GM18909 (cell line): ENCODE measurements around the gene NCK2.

ENCODE experiments used
- ATAC-seq: cut with Tn5 transposase; IDR thresholded peaks from one replicate; pipeline ENCODE4 v1.9.1; 2021; ENCODE audit warnings: mild to moderate bottlenecking; ENCODE audit not compliant: unreplicated experiment, poor library complexity

NCK2 gene

DNA sequence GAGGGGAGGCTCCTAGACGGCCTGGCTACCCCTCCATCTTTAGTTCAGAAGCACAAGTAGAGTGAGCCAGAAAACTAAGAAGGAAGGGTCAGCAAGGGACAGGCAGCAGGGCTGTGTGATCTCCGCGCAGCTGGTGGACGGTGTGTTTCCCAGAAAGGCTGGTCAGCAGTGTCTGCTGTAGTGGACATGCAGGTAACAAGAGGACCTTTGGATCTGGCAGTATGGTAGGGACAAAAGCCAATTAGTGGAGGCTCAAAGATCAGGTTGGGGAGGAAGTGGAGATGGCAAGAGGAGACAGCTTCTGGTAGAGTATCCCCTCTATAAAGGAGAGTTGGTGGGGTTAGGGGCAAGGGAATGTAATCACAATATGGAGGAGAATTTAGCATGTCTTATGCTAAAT lies 95.1 kb downstream of the NCK2 start:
- no peak for ATAC-seq

DNA sequence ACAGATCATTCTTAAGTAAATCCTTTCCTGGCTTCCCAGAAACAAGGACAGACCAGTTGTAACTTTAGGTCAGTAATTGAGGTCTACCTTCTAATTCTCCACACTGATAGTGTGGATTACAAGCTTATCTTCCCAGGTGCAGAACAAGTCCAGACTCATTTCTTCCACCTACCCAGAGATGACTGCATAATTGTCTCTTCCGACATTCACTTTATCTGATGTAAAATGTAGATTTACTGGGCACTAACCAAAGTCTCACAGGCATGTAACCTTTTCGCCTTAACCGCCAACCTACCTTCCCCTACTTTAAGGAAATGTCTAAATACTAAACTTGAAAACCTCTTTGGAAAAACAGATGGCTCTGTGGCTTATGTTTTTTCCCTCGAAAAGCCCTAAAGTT lies 96.2 kb downstream of the NCK2 start:
- ATAC-seq = no peak

DNA sequence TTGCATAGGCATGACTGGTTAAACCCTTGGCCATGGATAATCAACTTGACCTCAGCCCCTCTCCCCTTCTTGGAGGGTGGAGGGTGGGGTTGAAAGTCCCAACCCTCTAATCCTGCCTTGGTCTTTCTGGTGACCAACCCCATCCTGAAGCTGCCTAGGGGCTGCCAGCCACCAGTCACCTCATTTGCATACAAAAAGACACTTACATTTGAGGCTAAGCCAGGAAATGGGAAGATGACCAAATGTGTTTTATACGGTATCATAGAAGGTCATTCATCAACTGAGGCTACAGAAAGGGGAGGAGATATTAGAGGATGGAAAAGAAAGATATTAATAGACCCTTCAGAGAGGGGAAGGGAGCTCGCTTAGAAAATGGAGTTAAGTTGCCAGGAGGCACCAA lies 96.8 kb downstream of the NCK2 start:
- no peak for ATAC-seq

DNA sequence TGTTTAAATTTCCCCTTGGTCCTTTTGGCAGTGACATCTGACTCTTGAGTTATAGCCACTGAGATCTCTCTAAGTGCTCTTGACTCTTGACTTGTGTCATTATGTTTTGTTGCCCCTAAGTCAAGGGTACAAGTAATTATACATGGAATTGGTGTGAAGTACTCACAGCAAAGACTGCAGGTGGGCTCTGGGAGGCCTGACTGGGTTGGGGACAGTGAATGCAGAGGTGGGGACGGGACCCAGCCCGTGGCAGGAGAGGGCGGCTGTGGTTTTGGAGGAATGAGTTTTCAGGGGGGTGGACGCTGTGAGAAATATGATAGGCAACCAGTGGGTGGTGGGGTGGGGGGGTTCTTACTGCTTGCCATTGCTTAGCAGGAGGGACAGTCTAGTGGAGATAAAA lies 97.8 kb downstream of the NCK2 start:
- no peak for ATAC-seq

DNA sequence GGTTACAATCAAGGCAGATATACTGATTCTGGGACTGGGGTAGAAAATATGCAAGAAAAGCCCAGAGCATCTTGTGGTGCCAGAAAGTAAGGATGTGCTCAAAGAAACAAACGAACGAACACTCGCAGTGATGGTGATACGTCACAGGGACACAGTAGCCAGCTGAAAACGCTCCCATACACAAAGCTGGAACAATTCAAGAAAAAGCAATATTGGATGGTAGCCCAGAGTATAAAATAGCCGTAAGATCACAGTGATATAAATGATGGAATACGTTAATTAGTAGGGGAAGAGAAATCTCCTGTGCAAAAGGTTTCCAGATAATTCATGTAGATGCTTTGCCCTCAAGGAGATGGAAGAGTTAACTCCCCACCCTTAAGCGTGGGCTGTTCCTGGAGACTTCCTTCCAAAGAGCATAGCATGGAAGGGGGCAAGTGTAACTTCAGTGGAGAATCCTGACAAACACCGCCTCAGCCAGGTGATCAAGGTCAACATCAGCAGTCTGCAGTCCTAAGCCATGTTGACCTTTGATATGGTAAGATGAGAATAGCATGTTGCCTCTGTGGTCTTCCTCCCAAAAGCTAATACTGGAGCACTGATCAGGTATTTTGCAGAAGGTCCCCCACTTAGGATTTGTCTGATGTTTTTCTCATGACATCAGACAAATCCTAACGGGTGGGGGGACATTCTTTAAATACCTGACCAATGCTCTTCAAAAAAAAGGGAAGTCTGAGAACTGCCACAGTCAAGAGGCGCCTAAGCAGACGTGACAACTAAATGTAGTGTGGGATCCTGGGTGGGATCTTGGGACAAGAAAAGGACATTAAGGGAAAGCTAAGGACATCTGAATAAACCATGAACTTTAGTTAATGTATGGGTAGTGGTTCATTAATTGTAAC lies 99.0 kb downstream of the NCK2 start:
- no peak for ATAC-seq

DNA sequence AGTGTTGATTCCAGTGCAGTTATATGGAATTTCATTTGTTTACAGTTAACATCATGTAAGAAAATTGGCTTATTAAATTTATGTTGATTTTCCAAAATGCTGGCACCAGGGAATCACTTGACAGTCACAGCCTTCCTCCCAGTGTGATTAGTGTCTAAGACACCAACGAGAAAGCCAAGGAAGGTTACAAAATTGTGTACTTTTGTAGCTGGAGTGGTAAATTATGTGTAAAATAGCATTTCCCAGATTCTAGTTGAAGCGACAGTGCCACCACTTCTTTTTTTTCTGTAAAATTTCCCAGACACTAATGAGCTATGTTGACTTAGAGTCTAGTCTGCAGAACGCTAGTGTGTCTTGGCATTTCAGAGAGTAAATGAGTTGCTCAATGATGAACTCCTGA lies 101.3 kb downstream of the NCK2 start:
- no peak for ATAC-seq

DNA sequence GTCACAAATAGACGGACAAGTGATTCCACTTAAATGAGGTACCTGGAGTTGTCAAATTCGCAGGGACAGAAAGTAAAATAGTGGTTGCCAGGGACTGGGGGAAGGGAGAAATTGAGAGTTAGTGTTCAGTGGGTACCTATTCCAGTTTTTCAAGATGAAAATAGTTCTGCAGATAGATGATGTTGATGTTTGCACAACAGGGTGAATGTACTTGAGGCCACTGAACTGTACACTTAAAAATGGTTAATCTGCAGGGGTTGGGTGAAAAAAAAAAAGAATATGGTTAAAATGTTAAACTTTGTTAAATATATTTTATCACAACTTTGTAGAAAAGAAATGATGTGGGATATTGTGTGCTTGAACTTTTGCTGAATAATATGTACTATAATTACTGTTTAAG lies 102.3 kb downstream of the NCK2 start:
- no peak for ATAC-seq

DNA sequence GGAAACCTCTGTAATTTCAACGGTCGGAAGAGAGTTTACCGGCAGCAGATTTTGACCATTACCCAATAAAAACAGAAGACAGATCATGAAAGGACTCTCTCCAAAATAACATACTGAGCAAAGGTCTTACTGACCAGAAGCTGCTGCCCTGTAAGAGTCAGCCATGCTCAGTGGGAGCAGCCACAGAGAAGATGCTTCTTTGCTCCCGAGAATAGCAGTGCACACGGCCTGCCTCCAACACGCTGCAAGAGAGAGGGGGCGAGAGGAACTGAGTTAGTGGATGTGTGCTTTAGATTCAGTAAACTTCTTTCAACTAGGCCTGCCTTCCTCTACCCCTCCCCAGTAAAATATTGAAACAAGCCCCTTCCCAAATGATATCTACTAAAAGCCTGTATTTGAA lies 103.7 kb downstream of the NCK2 start:
- no peak for ATAC-seq

DNA sequence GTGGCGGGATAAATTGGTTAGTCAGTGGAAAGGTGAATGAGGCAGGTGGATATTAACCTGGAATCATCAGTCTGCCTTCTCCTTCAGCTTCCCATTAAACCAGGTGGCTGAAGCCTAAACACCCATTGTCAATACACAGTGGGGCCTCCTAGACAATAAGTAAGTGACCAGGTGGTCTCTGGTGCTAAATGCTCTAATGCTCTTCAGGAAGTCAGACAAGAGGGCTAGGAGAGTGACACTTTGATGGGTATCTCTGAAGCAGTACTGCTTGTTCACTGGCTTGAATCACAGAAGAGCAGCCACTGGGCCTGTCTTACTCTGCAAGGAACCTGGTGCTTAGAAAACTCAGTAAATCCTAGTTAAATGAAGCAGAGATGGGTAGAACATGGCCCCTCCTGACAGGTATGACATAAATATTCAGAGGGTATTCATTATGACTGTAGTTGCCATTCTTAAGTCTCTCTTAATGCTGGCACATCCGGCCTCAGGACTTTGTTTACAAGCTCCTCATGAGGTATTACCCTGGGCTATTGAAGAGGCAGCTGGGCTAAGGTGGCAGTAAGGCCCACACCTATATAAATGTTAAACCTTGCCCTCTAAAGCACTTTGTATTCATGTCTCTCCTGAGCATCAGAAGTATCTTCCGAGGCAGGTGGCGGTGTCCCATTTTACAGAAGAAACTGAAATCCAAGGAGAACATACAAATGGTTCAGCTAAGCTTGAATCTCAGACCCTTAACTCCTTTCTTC lies 104.9 kb downstream of the NCK2 start:
- ATAC-seq = no peak

DNA sequence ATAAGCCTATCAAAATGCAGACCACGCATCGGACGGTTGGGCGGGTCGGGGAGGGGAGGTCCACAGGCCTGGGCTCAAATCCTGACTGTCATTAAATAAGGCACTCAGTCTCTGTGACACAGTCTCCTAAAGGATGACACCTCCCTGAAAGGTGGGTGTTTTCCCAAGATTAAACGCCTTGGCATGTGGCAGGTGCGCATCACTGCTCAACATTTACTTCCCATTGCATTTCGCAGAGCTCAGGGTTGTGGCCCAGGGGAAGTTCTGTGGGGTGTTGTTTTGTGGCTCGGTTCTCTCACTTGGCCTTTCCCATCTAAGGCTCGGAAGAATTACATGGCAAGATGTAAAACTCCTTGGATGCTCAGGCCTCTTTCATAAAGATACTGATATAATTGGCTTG lies 107.4 kb downstream of the NCK2 start:
- no peak for ATAC-seq

DNA sequence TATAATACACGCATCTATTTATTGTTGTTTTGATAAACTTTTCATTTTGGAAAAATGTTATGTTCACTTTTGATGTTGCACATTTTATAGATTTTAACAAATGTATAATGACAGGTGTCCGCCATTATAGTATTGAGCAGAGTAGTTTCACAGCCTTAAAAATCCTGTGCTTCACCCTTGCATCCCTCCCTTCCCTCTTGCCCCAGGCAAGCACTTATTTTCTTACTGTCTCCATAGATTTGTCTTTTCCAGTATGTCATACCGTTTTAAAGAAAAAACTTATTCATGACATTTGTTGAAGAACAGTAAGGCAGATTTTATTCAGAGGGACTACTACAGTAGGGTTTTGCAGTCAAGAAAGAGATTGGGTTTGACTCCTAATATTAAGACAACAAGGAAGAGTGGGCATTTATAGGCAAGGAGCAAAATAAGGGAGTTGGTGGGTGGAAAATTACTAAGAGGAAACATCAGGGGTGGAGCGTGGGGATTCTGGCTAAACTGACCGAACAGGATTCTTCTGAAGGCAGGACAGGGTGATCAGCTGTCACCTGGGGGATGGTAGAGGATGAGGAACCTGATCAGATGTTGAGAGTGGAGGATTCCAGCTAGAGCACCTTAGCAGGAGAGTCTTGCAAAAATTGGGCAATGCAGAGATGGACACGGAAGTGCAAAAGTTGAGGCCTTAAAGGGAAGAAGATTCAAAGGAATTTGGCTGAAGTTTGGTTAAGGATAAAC lies 108.8 kb downstream of the NCK2 start:
- no peak for ATAC-seq

DNA sequence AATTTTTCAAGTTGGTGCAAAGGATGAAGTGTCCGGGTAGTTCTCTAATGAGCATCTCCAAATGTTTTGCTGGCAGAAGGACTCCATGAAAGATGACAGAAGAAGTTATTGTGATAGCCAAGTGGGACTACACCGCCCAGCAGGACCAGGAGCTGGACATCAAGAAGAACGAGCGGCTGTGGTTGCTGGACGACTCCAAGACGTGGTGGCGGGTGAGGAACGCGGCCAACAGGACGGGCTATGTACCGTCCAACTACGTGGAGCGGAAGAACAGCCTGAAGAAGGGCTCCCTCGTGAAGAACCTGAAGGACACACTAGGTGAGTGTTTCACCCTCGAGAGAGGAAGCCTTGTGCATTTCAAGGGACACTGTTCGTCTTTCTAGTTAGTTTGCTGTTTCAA lies 110.3 kb downstream of the NCK2 start:
- no peak for ATAC-seq

DNA sequence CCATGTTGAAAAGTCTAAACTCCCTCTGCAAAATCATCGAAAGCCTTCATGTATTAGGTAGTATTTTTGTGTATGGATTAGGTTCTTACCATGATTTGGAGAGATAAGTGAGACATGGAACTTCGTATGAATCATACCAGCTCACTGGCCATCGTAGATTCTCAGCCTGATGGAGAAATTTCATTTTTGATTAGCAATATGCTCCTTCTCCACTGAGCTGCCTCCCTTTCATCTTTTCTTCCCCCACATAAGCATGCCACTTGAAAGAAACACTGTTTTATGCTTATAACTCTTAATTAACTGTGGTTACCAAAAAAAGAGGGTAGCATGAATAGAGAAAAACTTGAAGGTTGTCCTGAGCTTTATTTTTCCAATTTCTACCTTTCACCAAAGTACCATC lies 111.9 kb downstream of the NCK2 start:
- ATAC-seq = no peak

DNA sequence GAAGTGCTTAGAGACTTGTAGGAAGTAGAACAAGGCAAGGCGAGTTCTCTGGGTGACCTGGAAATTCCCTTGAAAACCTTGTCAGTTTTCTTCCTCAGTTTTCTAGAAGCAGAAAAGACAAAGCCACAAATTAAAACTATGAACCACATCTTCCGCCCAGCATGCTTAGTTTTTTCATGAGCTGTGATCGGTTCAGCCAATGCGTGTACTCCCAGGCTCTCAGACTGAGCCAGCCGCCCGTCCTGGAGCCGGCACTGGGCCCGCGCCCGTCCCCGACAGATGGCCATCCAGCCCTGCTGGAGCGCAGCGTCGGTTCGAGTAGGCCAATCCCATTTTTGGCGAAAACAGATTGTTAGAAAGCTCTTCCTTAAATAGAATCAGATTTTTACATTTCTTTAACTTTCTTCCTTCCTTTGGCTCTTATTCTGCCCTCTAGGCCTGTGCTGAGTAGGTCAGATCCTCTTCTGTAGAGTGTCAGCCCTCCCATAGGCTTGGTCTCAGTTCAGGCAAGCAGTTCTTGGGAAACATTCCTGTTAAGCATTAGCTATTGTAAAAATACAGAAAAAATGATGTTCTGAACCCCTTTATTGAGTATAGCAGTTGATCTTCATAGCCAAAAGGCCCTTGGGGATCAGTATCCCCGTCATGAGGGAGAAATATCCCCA lies 112.5 kb downstream of the NCK2 start:
- ATAC-seq = no peak

DNA sequence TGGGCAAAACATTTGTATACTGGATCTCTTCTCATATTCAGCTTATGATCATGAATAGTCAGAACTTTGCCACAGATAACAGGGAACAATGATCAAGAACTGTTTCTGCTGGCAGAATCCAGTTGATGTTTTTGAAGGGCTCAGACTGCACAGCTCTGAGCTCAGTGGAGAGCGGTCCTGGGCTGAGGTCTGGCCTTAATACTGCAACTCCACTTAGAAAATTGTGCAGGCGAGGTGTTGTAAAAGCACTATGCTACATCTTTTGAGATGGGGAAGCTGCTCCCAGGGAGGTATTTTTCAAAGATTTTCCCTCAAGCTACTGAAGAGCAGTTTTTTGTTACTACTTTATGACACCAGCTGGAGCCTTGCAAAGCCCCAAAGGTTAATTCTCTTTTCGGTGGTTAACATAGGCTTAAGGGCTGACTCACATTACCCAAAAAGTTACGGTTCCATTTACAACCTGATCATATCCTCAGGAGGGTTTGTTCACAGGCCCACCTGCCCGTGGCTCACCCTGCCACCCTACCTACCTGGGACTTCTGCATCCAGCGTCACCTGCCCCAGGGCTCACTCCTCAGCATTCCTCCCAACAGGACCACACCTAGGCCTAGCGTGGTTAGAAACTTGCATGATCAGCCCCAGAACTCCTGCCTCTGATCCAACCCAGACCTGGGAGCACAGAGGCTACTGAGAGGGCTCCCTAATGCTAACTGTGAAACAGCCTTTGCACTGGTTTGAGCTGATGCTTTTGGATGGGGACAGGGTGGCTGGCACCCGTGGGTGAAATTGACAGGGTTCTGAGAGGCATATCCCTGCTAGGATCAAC lies 114.4 kb downstream of the NCK2 start:
- ATAC-seq = peak; percentile 74

DNA sequence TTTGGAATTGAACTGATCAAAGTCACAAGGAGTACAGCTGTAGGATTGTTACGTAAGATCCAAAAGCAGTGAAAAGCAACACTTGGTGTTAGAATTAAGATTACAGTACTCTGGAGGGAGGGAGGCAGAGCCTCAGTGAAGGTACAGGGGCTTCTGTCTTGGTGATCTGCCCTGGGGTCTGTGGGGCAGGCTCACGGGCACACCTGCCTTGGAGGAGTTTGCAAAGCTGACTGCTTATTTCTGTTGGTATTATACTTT lies 114.9 kb downstream of the NCK2 start:
- no peak for ATAC-seq

DNA sequence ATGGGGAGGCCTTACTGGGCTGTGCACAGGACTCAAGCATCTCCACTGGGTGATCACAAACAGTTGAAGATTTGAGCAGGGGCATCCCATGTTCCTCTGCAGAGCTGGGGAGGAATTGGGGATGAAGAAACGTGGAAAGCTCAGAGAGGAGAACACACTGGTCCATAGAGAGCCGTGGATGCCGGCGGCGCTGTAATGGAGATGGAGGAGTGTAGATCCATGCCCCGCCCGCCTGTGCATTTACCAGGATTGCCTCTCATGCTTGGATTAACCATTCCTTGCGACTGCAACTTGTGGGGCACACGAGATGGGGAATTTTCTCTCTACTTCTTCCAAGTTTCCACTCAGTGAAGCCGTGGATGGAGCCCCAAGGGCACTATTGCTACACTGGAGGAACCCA lies 115.9 kb downstream of the NCK2 start:
- ATAC-seq = no peak

DNA sequence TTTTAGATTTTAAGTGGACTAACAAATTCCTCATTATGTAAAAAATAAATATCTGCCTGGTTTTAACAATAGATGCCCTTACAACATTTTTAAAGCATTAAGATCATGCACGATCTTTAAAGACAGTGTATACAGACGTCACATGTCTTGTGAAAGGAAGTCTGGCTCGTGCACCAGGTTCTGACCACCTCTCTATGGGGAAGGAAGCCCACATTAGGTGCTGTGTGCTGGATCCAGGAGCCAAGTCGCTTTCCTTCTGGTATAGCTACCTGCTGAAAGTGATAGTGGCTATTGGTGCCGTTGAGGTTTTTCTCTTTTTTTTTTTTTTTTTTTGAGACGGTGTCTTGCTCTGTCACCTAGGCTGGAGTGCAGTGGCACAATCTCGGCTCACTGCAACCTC lies 116.5 kb downstream of the NCK2 start:
- ATAC-seq = no peak

DNA sequence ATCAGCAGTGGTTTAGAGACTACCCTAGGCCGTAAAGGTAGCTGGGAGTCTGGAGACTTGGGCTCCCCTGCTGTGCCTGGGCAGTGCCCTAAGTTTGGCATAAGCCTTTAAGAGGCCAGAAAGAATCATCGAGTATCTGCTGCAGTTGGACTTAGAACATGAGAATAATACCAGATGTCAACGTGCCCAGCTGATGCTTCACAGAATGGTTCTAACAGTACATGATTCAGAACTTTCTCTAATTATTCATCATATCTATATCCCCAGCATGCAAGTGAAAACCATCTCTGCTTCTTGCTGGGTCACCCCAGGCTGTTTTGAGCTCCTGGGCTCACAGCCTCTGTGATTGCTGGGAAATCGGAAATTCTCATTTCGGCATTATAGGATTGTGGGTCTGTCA lies 118.1 kb downstream of the NCK2 start:
- ATAC-seq = no peak

DNA sequence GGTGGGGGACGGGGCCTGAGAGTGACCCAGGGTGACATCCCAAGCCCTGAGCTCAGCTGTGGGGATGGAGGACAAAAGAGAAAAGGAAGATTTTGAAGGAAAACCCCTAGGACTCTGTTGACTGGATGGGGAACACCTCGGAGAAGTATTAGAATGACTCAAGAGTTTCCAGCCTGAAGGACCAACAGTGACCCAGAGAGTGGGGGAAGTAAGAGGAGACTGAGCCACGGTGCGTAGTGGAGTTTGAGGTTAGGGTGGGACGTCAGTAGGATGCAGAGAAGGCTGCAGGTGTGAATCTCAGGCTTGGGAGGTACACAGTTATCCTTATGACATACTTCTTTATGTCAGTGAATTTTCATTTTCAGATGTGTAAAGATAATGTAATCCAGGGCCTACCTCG lies 119.5 kb downstream of the NCK2 start:
- no peak for ATAC-seq
